ENCODE measurements around the gene SPATA6.
"Not testable (repeated sequence)": the region's sequence is repeated elsewhere in the genome, so short reads cannot be mapped to it uniquely, and the experiment has no call there.

The SPATA6 gene

GRCh38 chr1:48471691-48472576 lies at the start of gene SPATA6:
Gene SPATA6, minus strand, starts transcription at chr1:48472204. Its CDS starts 196 bp downstream, at chr1:48472008.
- DNase-seq: peak; percentile 83

- DNase-seq: not testable (repeated sequence)
Observed at GRCh38 chr1:48519896-48520295, 47.9 kb upstream of the SPATA6 start.

GRCh38 chr1:48506870-48507269 lies 34.9 kb upstream of the SPATA6 start:
- no peak for DNase-seq

- DNase-seq: no peak
Observed at GRCh38 chr1:48500541-48501450, 28.8 kb upstream of the SPATA6 start.

- no peak for DNase-seq
Observed at GRCh38 chr1:48499211-48499735, 27.3 kb upstream of the SPATA6 start.

- peak; percentile 27 for DNase-seq
Observed at GRCh38 chr1:48498096-48498791, 26.2 kb upstream of the SPATA6 start.

- DNase-seq: no peak
Observed at GRCh38 chr1:48495911-48496310, 23.9 kb upstream of the SPATA6 start.

GRCh38 chr1:48495166-48495565 lies 23.2 kb upstream of the SPATA6 start:
- no peak for DNase-seq

GRCh38 chr1:48493970-48494769 lies 22.2 kb upstream of the SPATA6 start:
- no peak for DNase-seq

- DNase-seq: no peak
Observed at GRCh38 chr1:48493041-48493440, 21.0 kb upstream of the SPATA6 start.

GRCh38 chr1:48492392-48492791 lies 20.4 kb upstream of the SPATA6 start:
- no peak for DNase-seq

- no peak for DNase-seq
Observed at GRCh38 chr1:48488721-48489120, 16.7 kb upstream of the SPATA6 start.

- DNase-seq: no peak
Observed at GRCh38 chr1:48480504-48480903, 8.5 kb upstream of the SPATA6 start.

- not testable (repeated sequence) for DNase-seq
Observed at GRCh38 chr1:48480023-48480422, 8.0 kb upstream of the SPATA6 start.

GRCh38 chr1:48472638-48473037 lies 634 bp upstream of the SPATA6 start:
- no peak for DNase-seq

GRCh38 chr1:48470950-48471690 lies 884 bp downstream of the SPATA6 start:
- DNase-seq: no peak

GRCh38 chr1:48470481-48470855 lies 1.5 kb downstream of the SPATA6 start:
- no peak for DNase-seq

- DNase-seq: no peak
Observed at GRCh38 chr1:48469616-48470480, 2.2 kb downstream of the SPATA6 start.

- DNase-seq: no peak
Observed at GRCh38 chr1:48466594-48466993, 5.4 kb downstream of the SPATA6 start.

GRCh38 chr1:48462716-48463302 lies 9.2 kb downstream of the SPATA6 start:
- no peak for DNase-seq
